ENCODE data around the gene OTOS. TPM values are rescaled to one million over a fixed set of nuclear protein-coding genes. Genes with fewer than 3 reads are reported as not detected.

Gene OTOS
- total and polyA plus RNA-seq, 4 donors, result not detected

DNA sequence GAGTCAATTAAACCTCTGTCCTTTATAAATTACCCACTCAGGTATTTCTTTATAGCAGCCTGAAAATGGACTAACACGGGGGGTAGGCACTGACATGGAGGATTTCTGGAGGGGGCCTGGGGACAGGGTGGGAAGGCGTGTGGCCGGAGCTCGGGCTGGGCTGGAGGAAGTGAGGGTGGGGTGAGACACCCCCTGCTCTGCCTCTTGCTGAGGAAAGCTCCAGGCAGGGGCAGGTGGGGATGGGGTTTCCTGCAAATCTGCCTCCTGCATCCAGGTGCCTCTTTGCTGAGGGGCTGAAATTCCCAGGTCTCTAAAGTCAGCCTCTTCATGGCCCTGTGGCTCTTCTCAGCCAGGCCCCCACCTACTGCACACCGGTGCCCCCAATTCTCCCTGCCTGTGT, 25.7 kb upstream of the OTOS start:
- TF ChIP-seq, protein P1, sequence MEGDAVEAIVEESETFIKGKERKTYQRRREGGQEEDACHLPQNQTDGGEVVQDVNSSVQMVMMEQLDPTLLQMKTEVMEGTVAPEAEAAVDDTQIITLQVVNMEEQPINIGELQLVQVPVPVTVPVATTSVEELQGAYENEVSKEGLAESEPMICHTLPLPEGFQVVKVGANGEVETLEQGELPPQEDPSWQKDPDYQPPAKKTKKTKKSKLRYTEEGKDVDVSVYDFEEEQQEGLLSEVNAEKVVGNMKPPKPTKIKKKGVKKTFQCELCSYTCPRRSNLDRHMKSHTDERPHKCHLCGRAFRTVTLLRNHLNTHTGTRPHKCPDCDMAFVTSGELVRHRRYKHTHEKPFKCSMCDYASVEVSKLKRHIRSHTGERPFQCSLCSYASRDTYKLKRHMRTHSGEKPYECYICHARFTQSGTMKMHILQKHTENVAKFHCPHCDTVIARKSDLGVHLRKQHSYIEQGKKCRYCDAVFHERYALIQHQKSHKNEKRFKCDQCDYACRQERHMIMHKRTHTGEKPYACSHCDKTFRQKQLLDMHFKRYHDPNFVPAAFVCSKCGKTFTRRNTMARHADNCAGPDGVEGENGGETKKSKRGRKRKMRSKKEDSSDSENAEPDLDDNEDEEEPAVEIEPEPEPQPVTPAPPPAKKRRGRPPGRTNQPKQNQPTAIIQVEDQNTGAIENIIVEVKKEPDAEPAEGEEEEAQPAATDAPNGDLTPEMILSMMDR (IDR thresholded peaks at IDR 0.05; ENCODE audit: control extremely low read depth, extremely low read depth), result no peak
- H3K36me3 ChIP-seq (ENCODE audit: control insufficient read depth in 4 of 4, insufficient read depth in 4 of 4, low read length in 4 of 4), result no peaks in the 10 kb centered on the region
- peaks cover 0 to 2% (median 0%) of the 10 kb centered on the region in 3 donors for H3K27me3 ChIP-seq (ENCODE audit: control insufficient read depth in 3 of 3, insufficient read depth in 3 of 3, low read length in 2 of 3)
- no peak for ATAC-seq (ENCODE audit: insufficient read depth, low FRiP score)
- H3K9ac ChIP-seq (ENCODE audit: insufficient read depth in 1 of 2, low read length in 2 of 2), result no peak overlapping the region
- no peak overlapping the region for H3K4me3 ChIP-seq
- H3K9me3 ChIP-seq (ENCODE audit: control insufficient read depth in 4 of 4, insufficient read depth in 3 of 4, low read length in 3 of 4), result no peaks in the 10 kb centered on the region
- DNase-seq, result no peak
- H3K4me1 ChIP-seq (ENCODE audit: control insufficient read depth in 5 of 5, insufficient read depth in 5 of 5, low read length in 5 of 5), result peaks cover 0 to 3% (median 0%) of the 10 kb centered on the region in 5 donors
- 75 to 81% methylated on average over 5 of the region's 5 CpGs for WGBS, 2 donors
- H3K27ac ChIP-seq (ENCODE audit: low read depth in 1 of 2, low read length in 1 of 2), result no peak overlapping the region

DNA sequence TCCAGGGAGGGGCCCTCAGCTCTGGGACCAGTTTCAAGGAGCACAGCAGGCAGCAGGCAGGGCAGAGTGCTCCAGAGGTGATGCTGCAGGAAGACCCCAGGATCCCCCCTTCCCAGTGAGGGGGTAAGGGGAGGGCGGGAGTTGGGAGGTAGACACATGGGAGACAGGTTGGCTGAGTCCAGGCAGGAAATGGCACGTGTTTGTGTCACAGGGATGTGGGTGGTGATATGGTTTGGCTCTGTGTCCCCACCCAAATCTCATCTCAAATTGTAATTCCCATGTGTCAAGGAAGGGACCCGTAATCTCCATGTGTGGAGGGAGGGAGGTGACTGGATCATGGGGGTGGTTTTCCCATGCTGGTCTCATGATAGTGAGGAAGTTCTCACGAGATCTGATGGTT, 25.2 kb upstream of the OTOS start:
- Histone ChIP-seq H3K9ac (ENCODE audit: insufficient read depth in 1 of 2, low read length in 2 of 2) (no peak overlapping the region), H3K27me3 (ENCODE audit: control insufficient read depth in 3 of 3, insufficient read depth in 3 of 3, low read length in 2 of 3) (peaks cover 0 to 2% (median 0%) of the 10 kb centered on the region in 3 donors), H3K36me3 (ENCODE audit: control insufficient read depth in 4 of 4, insufficient read depth in 4 of 4, low read length in 4 of 4) (no peaks in the 10 kb centered on the region), H3K27ac (ENCODE audit: low read depth in 1 of 2, low read length in 1 of 2) (no peak overlapping the region), H3K9me3 (ENCODE audit: control insufficient read depth in 4 of 4, insufficient read depth in 3 of 4, low read length in 3 of 4) (no peaks in the 10 kb centered on the region), H3K4me3 (no peak overlapping the region), H3K4me1 (ENCODE audit: control insufficient read depth in 5 of 5, insufficient read depth in 5 of 5, low read length in 5 of 5) (peaks cover 0 to 2% (median 0%) of the 10 kb centered on the region in 5 donors)
- TF ChIP-seq, protein P1 (IDR thresholded peaks at IDR 0.05; ENCODE audit: control extremely low read depth, extremely low read depth), result no peak
- DNase-seq (no peak), ATAC-seq (ENCODE audit: insufficient read depth, low FRiP score) (no peak)
- 49% methylated on average over 4 of the region's 4 CpGs for WGBS, 2 donors

DNA sequence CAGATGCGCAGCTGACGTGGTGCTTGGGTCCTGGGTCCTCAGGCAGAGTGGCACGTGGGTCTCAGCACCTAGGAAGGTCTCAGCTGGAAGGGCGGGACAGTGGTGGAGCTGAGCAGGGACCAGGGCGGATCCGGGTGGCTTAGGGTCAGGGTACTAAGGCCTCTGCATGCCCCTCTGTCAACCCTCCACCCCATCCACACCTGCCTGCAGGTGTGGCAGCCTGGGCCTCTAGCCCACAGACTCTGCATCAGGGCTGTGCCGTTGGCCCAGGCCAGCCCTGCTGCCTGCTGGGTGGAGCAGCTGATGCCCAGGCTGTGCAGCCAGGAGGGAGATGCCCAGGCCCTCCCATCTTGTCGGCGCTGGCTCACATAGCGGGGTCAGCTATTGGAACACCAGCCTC, 24.6 kb upstream of the OTOS start:
- Histone ChIP-seq H3K27me3 (ENCODE audit: control insufficient read depth in 3 of 3, insufficient read depth in 3 of 3, low read length in 2 of 3) (peaks cover 0 to 2% (median 0%) of the 10 kb centered on the region in 3 donors), H3K9ac (ENCODE audit: insufficient read depth in 1 of 2, low read length in 2 of 2) (no peak overlapping the region), H3K36me3 (ENCODE audit: control insufficient read depth in 4 of 4, insufficient read depth in 4 of 4, low read length in 4 of 4) (no peaks in the 10 kb centered on the region), H3K27ac (ENCODE audit: low read depth in 1 of 2, low read length in 1 of 2) (no peak overlapping the region), H3K4me3 (no peak overlapping the region), H3K9me3 (ENCODE audit: control insufficient read depth in 4 of 4, insufficient read depth in 3 of 4, low read length in 3 of 4) (no peaks in the 10 kb centered on the region), H3K4me1 (ENCODE audit: control insufficient read depth in 5 of 5, insufficient read depth in 5 of 5, low read length in 5 of 5) (no peaks in the 10 kb centered on the region)
- no peak for ATAC-seq (ENCODE audit: insufficient read depth, low FRiP score)
- 86 to 96% methylated on average over 9 to 10 of the region's 10 CpGs for WGBS, 2 donors
- TF ChIP-seq, protein P1 (IDR thresholded peaks at IDR 0.05; ENCODE audit: control extremely low read depth, extremely low read depth), result no peak
- DNase-seq, result no peak

DNA sequence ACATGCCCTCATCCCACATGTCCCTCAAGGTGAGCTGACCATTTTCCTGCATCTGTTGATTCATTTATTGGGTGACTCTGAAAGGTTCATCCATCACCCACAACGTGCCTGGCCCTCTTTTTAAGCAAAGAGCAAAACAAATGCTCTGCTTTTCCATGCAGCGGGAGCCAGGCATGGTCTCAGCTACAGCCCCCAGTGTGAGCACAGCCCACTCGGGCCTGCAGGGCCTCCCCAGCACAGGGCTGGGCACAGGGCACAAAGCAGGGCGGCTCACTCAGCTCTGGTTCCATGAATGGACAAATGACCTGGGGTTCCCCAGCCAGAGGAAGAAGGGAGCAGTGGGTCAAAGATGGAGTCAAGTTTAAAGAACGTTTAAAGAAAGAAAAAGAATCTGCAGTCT, 24.1 kb upstream of the OTOS start:
- no peak for ATAC-seq (ENCODE audit: insufficient read depth, low FRiP score)
- 64 to 73% methylated on average over 5 of the region's 5 CpGs for WGBS, 2 donors
- Histone ChIP-seq H3K9ac (ENCODE audit: insufficient read depth in 1 of 2, low read length in 2 of 2) (no peak overlapping the region), H3K27me3 (ENCODE audit: control insufficient read depth in 3 of 3, insufficient read depth in 3 of 3, low read length in 2 of 3) (peaks cover 0 to 2% (median 0%) of the 10 kb centered on the region in 3 donors), H3K27ac (ENCODE audit: low read depth in 1 of 2, low read length in 1 of 2) (no peak overlapping the region), H3K4me1 (ENCODE audit: control insufficient read depth in 5 of 5, insufficient read depth in 5 of 5, low read length in 5 of 5) (no peaks in the 10 kb centered on the region), H3K9me3 (ENCODE audit: control insufficient read depth in 4 of 4, insufficient read depth in 3 of 4, low read length in 3 of 4) (no peaks in the 10 kb centered on the region), H3K36me3 (ENCODE audit: control insufficient read depth in 4 of 4, insufficient read depth in 4 of 4, low read length in 4 of 4) (no peaks in the 10 kb centered on the region), H3K4me3 (no peak overlapping the region)
- TF ChIP-seq, protein P1 (IDR thresholded peaks at IDR 0.05; ENCODE audit: control extremely low read depth, extremely low read depth), result no peak
- DNase-seq, result no peak
